Caco-2 (cell line): ENCODE measurements around the gene PARP6. TPM values are rescaled to one million over a fixed set of nuclear protein-coding genes. Genes with fewer than 3 reads are reported as not detected.

Experiments used
- BruUV-seq: library from RNA; stranded (reverse); fragments of 400-500 nt; replicated peaks from 2 replicates; lab custom pipeline; 2021; lab: Mats Ljungman, UMichigan
- CTCF ChIA-PET: fragments of 300-600 bp; sonication (Branson Sonifier 250); formaldehyde crosslinking; loops from one replicate; lab custom pipeline; 2022; ENCODE audit warnings: antibody characterized with exemption; lab: Charles Lee
- POLR2A ChIA-PET: fragments of 300-600 bp; sonication (Branson Sonifier 250); formaldehyde crosslinking; loops from one replicate; lab custom pipeline; 2022; ENCODE audit warnings: antibody characterized with exemption; lab: Charles Lee
- DNase-seq, 2 experiments: peaks; one replicate each; pipeline versions ENCODE4 v3.0.0 to v3.0.0-alpha.2; 2020 to 2022
- H3K27me3 ChIP-seq: replicated peaks from 2 replicates; pipeline ENCODE4 v1.6.0; 2011; ENCODE audit warnings: low read length; ENCODE audit not compliant: control insufficient read depth, insufficient read depth
- H3K36me3 ChIP-seq: 2 replicates; pipeline ENCODE4 v1.5.1; 2011; ENCODE audit warnings: low read length; ENCODE audit not compliant: control insufficient read depth, insufficient read depth
- H3K4me1 ChIP-seq: fragments of 250-450 bp; sonication (Bioruptor Pico); 2 replicates; pipeline ENCODE4 v1.5.1; 2020; ENCODE audit warnings: mild to moderate bottlenecking
- H3K4me3 ChIP-seq: 2 replicates; pipeline ENCODE4 v1.5.1; 2011; ENCODE audit warnings: low read depth, mild to moderate bottlenecking, control low read depth, low read length
- H3K9me3 ChIP-seq: fragments of 250-450 bp; sonication (Bioruptor Pico); 2 replicates; pipeline ENCODE4 v1.5.1; 2020; ENCODE audit warnings: mild to moderate bottlenecking, moderate library complexity
- H3K27ac Mint-ChIP-seq: one replicate; pipeline ENCODE4 v1.8.0; 2022; ENCODE audit warnings: mixed read lengths; ENCODE audit not compliant: unreplicated experiment
- H3K27me3 Mint-ChIP-seq: one replicate; pipeline ENCODE4 v1.8.0; 2022; ENCODE audit warnings: mixed read lengths; ENCODE audit not compliant: insufficient read depth, unreplicated experiment
- H3K36me3 Mint-ChIP-seq: one replicate; pipeline ENCODE4 v1.8.0; 2022; ENCODE audit warnings: mild to moderate bottlenecking, mixed read lengths; ENCODE audit not compliant: insufficient read depth, unreplicated experiment
- H3K4me1 Mint-ChIP-seq: one replicate; pipeline ENCODE4 v1.8.0; 2022; ENCODE audit warnings: low read depth, mixed read lengths; ENCODE audit not compliant: unreplicated experiment
- H3K4me3 Mint-ChIP-seq: one replicate; pipeline ENCODE4 v1.8.0; 2022; ENCODE audit warnings: mild to moderate bottlenecking, moderate library complexity, mixed read lengths; ENCODE audit not compliant: unreplicated experiment
- H3K9me3 Mint-ChIP-seq: one replicate; pipeline ENCODE4 v1.8.0; 2022; ENCODE audit warnings: mixed read lengths; ENCODE audit not compliant: unreplicated experiment
- intact Hi-C: fragments of 100-400 bp; cut with micrococcal nuclease; formaldehyde crosslinking; loops from one replicate; pipeline ENCODE4 v1.10.0; 2022; ENCODE audit not compliant: unreplicated experiment
- total RNA-seq: library from RNA; stranded (reverse); gene quantifications from 2 replicates; pipeline ENCODE4 v1.2.3, GENCODE V29; 2022
- TF ChIP-seq, protein P1 (sequence below), 2 experiments: fragments of 200-600 bp in 1 of 2; IDR thresholded peaks; 1 replicate in 1 of 2; 2 replicates in 1 of 2; pipeline versions ENCODE4 v1.5.1 to v1.8.0; 2011 to 2022; ENCODE audit warnings: antibody characterized with exemption in 1 of 2, control low read depth in 1 of 2, inconsistent platforms in 1 of 2, low read depth in 1 of 2, low read length in 1 of 2, mild to moderate bottlenecking in 1 of 2, moderate library complexity in 1 of 2; ENCODE audit not compliant: insufficient read depth in 1 of 2, severe bottlenecking in 1 of 2, unreplicated experiment in 1 of 2

PARP6 gene
- total RNA-seq, 1 experiment from 2014 or later, result 62.2 TPM

DNA sequence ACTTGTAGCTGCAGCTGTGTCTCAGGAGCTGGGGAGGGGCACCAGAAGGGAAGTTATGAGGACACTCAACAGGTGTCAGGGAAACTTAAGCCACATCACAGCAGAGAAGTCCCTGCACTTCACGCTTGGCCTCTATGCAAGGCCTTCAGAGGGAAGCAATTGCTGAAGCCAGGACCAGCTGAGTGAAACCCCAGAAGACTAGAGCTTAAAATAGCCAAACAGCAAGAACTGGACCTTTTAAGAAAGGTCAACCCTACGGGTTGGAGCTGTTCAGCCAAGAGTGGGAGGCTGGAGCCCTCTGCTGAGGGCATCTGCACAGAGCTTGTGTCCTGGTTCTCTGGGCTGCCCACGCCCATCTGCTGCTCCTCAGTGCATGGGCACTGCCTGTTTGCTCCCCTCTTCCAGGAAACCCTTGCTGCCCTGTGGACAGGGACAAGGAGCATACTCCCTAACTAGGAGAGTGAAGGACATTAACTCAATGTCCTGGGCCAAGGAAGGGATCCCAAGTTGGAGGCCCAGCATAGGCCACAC, 70.9 kb downstream of the PARP6 start:
- no peaks in the 10 kb centered on the region for H3K9me3 ChIP-seq
- H3K36me3 Mint-ChIP-seq, result peaks cover 87% of the 10 kb centered on the region

DNA sequence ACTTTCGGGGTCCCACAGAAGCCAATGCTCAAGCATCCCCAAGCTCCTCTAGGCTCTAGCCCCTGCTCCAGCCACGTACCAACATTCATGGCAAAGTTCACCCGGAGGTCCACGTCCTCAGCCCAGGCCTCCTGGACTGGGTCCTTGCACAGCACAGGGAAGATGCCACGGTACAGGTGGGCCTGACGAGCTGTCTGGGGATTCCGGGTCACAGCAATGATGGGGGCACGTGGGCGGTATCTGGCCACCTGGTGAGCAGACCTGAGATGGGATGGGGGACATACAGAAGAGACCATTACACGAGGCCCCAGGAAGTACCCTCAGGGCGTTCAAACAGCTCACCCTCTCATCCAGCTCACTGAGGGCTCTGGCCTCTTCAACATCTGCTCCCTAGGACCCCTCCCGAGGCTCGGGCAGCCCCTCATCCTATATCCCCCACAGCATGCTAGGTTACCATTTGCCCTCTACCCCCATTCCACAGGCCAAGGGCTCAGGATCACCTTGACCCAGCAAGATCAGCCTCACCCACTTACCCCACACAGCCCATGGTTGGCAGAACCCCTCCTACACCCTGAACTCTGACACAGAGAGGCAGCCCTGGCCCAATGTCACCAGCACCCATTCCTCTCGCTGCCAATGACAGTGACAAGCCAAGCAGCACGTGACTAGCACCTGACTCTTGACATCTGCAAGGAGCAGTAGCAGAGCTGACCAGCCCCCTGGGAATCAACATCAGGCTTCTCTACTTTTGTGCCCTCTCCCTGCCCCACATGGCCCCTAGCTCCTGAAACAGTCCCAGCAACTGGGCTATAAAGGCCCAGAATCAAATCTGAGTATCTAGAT, 71.7 kb downstream of the PARP6 start:
- DNase-seq, result no peak
- BruUV-seq, result no TSS peak
- H3K4me3 ChIP-seq, result no peak overlapping the region
- Mint-ChIP-seq H3K36me3 (peaks cover 79% of the 10 kb centered on the region), H3K4me3 (no peak overlapping the region), H3K27ac (no peak overlapping the region), H3K27me3 (peaks cover 2% of the 10 kb centered on the region), H3K4me1 (no peaks in the 10 kb centered on the region), H3K9me3 (no peaks in the 10 kb centered on the region)
- H3K9me3 ChIP-seq, result no peaks in the 10 kb centered on the region
- peaks cover 14% of the 10 kb centered on the region for H3K36me3 ChIP-seq
- intact Hi-C loops, result no loop called here
- ChIA-PET POLR2A (interaction anchor here (1.2 kb wide), 1 partner anchor 30 kb away, joined by 3 read pairs; the partner anchor contains the start of gene PKM), CTCF (interaction anchor here (0.6 to 1.9 kb wide), 6 partner anchors 10 to 1411 kb away, joined by 3 to 10 read pairs (median 6); no protein-coding TSS in a partner anchor)
- H3K4me1 ChIP-seq, result 0 out of 2 replicates have a peak, but pooled peaks cover 6% of the 10 kb centered on the region
- TF ChIP-seq, protein P1, sequence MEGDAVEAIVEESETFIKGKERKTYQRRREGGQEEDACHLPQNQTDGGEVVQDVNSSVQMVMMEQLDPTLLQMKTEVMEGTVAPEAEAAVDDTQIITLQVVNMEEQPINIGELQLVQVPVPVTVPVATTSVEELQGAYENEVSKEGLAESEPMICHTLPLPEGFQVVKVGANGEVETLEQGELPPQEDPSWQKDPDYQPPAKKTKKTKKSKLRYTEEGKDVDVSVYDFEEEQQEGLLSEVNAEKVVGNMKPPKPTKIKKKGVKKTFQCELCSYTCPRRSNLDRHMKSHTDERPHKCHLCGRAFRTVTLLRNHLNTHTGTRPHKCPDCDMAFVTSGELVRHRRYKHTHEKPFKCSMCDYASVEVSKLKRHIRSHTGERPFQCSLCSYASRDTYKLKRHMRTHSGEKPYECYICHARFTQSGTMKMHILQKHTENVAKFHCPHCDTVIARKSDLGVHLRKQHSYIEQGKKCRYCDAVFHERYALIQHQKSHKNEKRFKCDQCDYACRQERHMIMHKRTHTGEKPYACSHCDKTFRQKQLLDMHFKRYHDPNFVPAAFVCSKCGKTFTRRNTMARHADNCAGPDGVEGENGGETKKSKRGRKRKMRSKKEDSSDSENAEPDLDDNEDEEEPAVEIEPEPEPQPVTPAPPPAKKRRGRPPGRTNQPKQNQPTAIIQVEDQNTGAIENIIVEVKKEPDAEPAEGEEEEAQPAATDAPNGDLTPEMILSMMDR (IDR thresholded peaks at IDR 0.05; ENCODE audit: insufficient read depth in 1 of 2, low read depth in 1 of 2, low read length in 1 of 2, severe bottlenecking in 1 of 2, unreplicated experiment in 1 of 2), result no peak
- H3K27me3 ChIP-seq, result no peaks in the 10 kb centered on the region

More for the DNA sequence above, 70.9 kb downstream of the PARP6 start:
- DNase-seq, result no peak
- Histone ChIP-seq H3K27me3 (no peaks in the 10 kb centered on the region), H3K36me3 (peaks cover 14% of the 10 kb centered on the region), H3K4me1 (0 out of 2 replicates have a peak, but pooled peaks cover 6% of the 10 kb centered on the region), H3K4me3 (no peak overlapping the region)
- Mint-ChIP-seq H3K27ac (no peak overlapping the region), H3K27me3 (peaks cover 2% of the 10 kb centered on the region), H3K4me1 (no peaks in the 10 kb centered on the region), H3K4me3 (no peak overlapping the region), H3K9me3 (no peaks in the 10 kb centered on the region)
- ChIA-PET CTCF (interaction anchor here (0.6 kb wide), 2 partner anchors 105 to 1412 kb away, joined by 4 to 7 read pairs; no protein-coding TSS in a partner anchor), POLR2A (no interaction called here)
- BruUV-seq, result no TSS peak
- TF ChIP-seq, protein P1 (IDR thresholded peaks at IDR 0.05; ENCODE audit: insufficient read depth in 1 of 2, low read depth in 1 of 2, low read length in 1 of 2, severe bottlenecking in 1 of 2, unreplicated experiment in 1 of 2), result no peak
- intact Hi-C loops, result no loop called here

DNA sequence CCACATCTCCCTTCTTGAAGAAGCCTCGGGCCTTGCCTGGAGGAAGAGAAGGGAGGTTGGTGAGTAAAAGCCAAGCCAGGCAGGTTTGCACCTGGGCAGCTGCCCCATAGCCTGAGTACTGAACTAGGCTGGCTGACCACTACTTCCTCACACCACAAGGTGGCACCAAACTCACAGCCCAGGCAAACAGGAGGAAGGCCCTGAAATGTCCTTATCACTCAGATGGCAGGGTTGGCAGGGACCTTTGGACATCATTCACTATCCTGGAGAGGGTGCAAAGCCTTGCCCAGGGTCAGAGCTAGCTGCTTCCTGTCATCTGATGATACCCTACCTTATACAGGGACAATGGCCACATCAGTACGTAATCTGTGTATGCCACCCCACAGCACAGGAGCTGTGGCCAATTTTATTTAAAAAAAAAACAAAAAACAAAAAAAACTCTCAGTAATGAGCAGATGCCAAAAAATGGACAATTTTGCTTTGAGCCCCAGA, 72.6 kb downstream of the PARP6 start:
- Mint-ChIP-seq H3K27me3 (peaks cover 2% of the 10 kb centered on the region), H3K9me3 (no peaks in the 10 kb centered on the region), H3K4me1 (no peaks in the 10 kb centered on the region), H3K27ac (no peak overlapping the region), H3K36me3 (peaks cover 71% of the 10 kb centered on the region), H3K4me3 (no peak overlapping the region)
- CTCF ChIA-PET, result interaction anchor here (0.8 to 1.9 kb wide), 4 partner anchors 11 to 114 kb away, joined by 3 to 10 read pairs (median 6); no protein-coding TSS in a partner anchor
- peaks cover 14% of the 10 kb centered on the region for H3K36me3 ChIP-seq
- BruUV-seq, result no TSS peak
- peak; percentile 78 to 81 for DNase-seq
- POLR2A ChIA-PET, result interaction anchor here (1.2 kb wide), 1 partner anchor 31 kb away, joined by 3 read pairs; the partner anchor contains the start of gene PKM
- intact Hi-C loops, result loop anchor here (1.0 to 2.0 kb wide), 3 partner anchors 27 to 87 kb away; partner anchors contain the start of gene PKM
- no peaks in the 10 kb centered on the region for H3K27me3 ChIP-seq
- H3K4me1 ChIP-seq, result peaks cover 12% of the 10 kb centered on the region; the same call in 1 of the 2 replicates
- H3K9me3 ChIP-seq, result no peaks in the 10 kb centered on the region
- H3K4me3 ChIP-seq, result no peak overlapping the region
- TF ChIP-seq, protein P1 (IDR thresholded peaks at IDR 0.05; ENCODE audit: insufficient read depth in 1 of 2, low read depth in 1 of 2, low read length in 1 of 2, severe bottlenecking in 1 of 2, unreplicated experiment in 1 of 2), result peak; percentile 86 to 90
